GM12878 (cell line): ENCODE results near the gene IFNK. TPM values are rescaled to one million over a fixed set of nuclear protein-coding genes. Genes with fewer than 3 reads are reported as not detected.

Experiments
- ATAC-seq: fragments of 200-7000 bp; cut with Tn5 transposase; 3 replicates; pipeline ENCODE4 v1.9.1; 2020; ENCODE audit warnings: mild to moderate bottlenecking, moderate library complexity
- BruUV-seq: library from RNA; stranded (reverse); fragments of 400-500 nt; replicated peaks from 2 replicates; lab custom pipeline; 2021; lab: Mats Ljungman, UMichigan
- CTCF ChIA-PET: fragments of 300-600 bp; sonication (Branson Sonifier 250); formaldehyde crosslinking; extraction: SDS; loops from one replicate; lab custom pipeline; 2021; ENCODE audit warnings: inconsistent platforms; lab: Yijun Ruan, JAX
- POLR2A ChIA-PET: fragments of 350-600 bp; formaldehyde crosslinking; extraction: SDS; loops from one replicate; lab custom pipeline; 2021; ENCODE audit warnings: inconsistent platforms; lab: Charles Lee
- RAD21 ChIA-PET: fragments of 300-600 bp; sonication (Branson Sonifier 250); formaldehyde crosslinking; loops from one replicate; lab custom pipeline; 2023; ENCODE audit warnings: antibody characterized with exemption; ENCODE audit not compliant: unreplicated experiment; lab: Charles Lee
- SMC1A ChIA-PET: fragments of 300-600 bp; sonication (Branson Sonifier 250); formaldehyde crosslinking; loops from one replicate; lab custom pipeline; 2023; ENCODE audit not compliant: unreplicated experiment, uncharacterized antibody; lab: Charles Lee
- DNase-seq: peaks from one replicate; pipeline ENCODE4 v3.0.0-alpha.2; 2011; ENCODE audit warnings: low read depth, low spot score
- FAIRE-seq: peaks from 3 replicates; lab custom pipeline; 2011; peaks lifted over from hg19 to GRCh38; lab: Jason Lieb, UNC
- H2AFZ ChIP-seq: 2 replicates; pipeline ENCODE4 v1.6.0; 2011; ENCODE audit warnings: low read depth, low read length, control low read depth; ENCODE audit not compliant: control insufficient read depth
- H3K27ac ChIP-seq: 2 replicates; pipeline ENCODE4 v1.5.1; 2011; ENCODE audit warnings: control low read depth; ENCODE audit not compliant: control insufficient read depth, insufficient read depth
- H3K27me3 ChIP-seq, 2 experiments: replicated peaks in 1 of 2; 2 replicates each; pipeline versions ENCODE4 v1.6.0 to v1.6.1; 2011; ENCODE audit warnings: low read length in 1 of 2; ENCODE audit not compliant: control insufficient read depth in 2 of 2, insufficient read depth in 2 of 2
- H3K36me3 ChIP-seq, 2 experiments: 2 replicates each; pipeline ENCODE4 v1.5.1; 2011; ENCODE audit warnings: low read length in 1 of 2; ENCODE audit not compliant: control insufficient read depth in 2 of 2, insufficient read depth in 2 of 2
- H3K4me1 ChIP-seq: 2 replicates; pipeline ENCODE4 v1.6.1; 2011; ENCODE audit warnings: mild to moderate bottlenecking, low read length, moderate library complexity, mixed read lengths; ENCODE audit not compliant: control insufficient read depth, insufficient read depth
- H3K4me2 ChIP-seq: 2 replicates; pipeline ENCODE4 v1.6.0; 2011; ENCODE audit warnings: control low read depth; ENCODE audit not compliant: control insufficient read depth, insufficient read depth
- H3K4me3 ChIP-seq: fragments of 200-600 bp; sonication (generic); 2 replicates; pipeline ENCODE4 v1.5.1; 2016
- H3K79me2 ChIP-seq: 2 replicates; pipeline ENCODE4 v1.6.0; 2011; ENCODE audit warnings: low read length; ENCODE audit not compliant: control insufficient read depth, insufficient read depth
- H3K9ac ChIP-seq: 2 replicates; pipeline ENCODE4 v1.8.0; 2011; ENCODE audit warnings: low read length, control low read depth, mixed read lengths; ENCODE audit not compliant: control insufficient read depth, insufficient read depth
- H3K9me3 ChIP-seq: replicated peaks from 3 replicates; pipeline ENCODE4 v1.5.1; 2011; ENCODE audit warnings: mild to moderate bottlenecking, low read length; ENCODE audit not compliant: control insufficient read depth, insufficient read depth
- H4K20me1 ChIP-seq: 2 replicates; pipeline ENCODE4 v1.6.0; 2011; ENCODE audit not compliant: control insufficient read depth, insufficient read depth
- CBX5 ChIP-seq: sonication (generic); IDR thresholded peaks from 2 replicates; pipeline ENCODE4 v1.6.1; 2016; ENCODE audit warnings: low read depth, moderate library complexity, mild to moderate bottlenecking, inconsistent platforms
- CREM ChIP-seq: IDR thresholded peaks from 2 replicates; pipeline ENCODE4 v1.6.1; 2014; ENCODE audit warnings: antibody characterized with exemption, low read depth
- EZH2 ChIP-seq: IDR thresholded peaks from 2 replicates; pipeline ENCODE4 v1.6.1; 2012; ENCODE audit warnings: low read depth, mild to moderate bottlenecking, control low read depth, inconsistent platforms, low read length, borderline replicate concordance; ENCODE audit not compliant: control insufficient read depth
- MTA3 ChIP-seq: IDR thresholded peaks from 2 replicates; pipeline ENCODE4 v1.6.1; 2012; ENCODE audit warnings: low read length, inconsistent platforms, borderline replicate concordance
- NFIC ChIP-seq: IDR thresholded peaks from 2 replicates; pipeline ENCODE4 v1.6.1; 2012; ENCODE audit warnings: low read depth, mild to moderate bottlenecking, inconsistent platforms, low read length, moderate library complexity
- RAD51 ChIP-seq: fragments of 450-650 bp; IDR thresholded peaks from 2 replicates; pipeline ENCODE4 v1.6.1; 2016; ENCODE audit warnings: moderate library complexity, mild to moderate bottlenecking, inconsistent platforms
- SMARCA5 ChIP-seq: fragments of 450-650 bp; IDR thresholded peaks from 2 replicates; pipeline ENCODE4 v1.6.1; 2017; ENCODE audit warnings: mild to moderate bottlenecking
- WGBS: methylation state at CpG from one replicate; pipeline ENCODE4 v1.1.6; 2016; ENCODE audit warnings: low lambda C conversion rate; ENCODE audit not compliant: insufficient replicate concordance, insufficient coverage; ENCODE audit errors: missing lambda C conversion rate; 5-methylcytosine and 5-hydroxymethylcytosine counted together
- in situ Hi-C: fragments of 300-500 bp; cut with MboI; formaldehyde crosslinking; loops from 9 replicates; pipeline ENCODE4 v1.14.3; 2018; ENCODE audit warnings: mixed read lengths
- intact Hi-C: fragments of 100-400 bp; cut with micrococcal nuclease; formaldehyde crosslinking; loops from one replicate; pipeline ENCODE4 v1.14.2; 2022; ENCODE audit not compliant: unreplicated experiment
- polyA plus RNA-seq, 11 experiments: library from polyadenylated mRNA; depleted of rRNA in 4 of 11; unstranded in 6 of 11; stranded (reverse) in 5 of 11; fragments of >200 nt; fragmentation: Nextera tagmentation in 4 of 11; fragmentation: Illumina TruSeq in 1 of 11; extraction: Ambion mirVana in 4 of 11; extraction: Trizol in 1 of 11; gene quantifications; 1 replicate in 1 of 11; 2 replicates in 10 of 11; pipeline versions ENCODE4 v1.2.1 to v1.2.3, GENCODE V29; 2011 to 2016; ENCODE audit warnings: inconsistent platforms in 2 of 11, missing spikeins in 2 of 11, low read depth in 1 of 11
- total RNA-seq, 4 experiments: library from RNA; depleted of rRNA in 3 of 4; stranded (reverse); fragments of >200 nt in 3 of 4; fragmentation: Illumina TruSeq in 1 of 4; extraction: Trizol in 1 of 4; gene quantifications; 2 replicates each; pipeline versions ENCODE4 v1.2.1 to v1.2.3, GENCODE V29; 2013 to 2021
- TF ChIP-seq, protein P1 (sequence below): fragments of 450-650 bp; IDR thresholded peaks from 2 replicates; pipeline ENCODE4 v1.6.1; 2016; ENCODE audit warnings: mild to moderate bottlenecking
- TF ChIP-seq, protein P2 (sequence below): IDR thresholded peaks from 2 replicates; pipeline ENCODE4 v1.6.1; 2012; ENCODE audit warnings: mild to moderate bottlenecking, low read depth, low read length

Gene IFNK
- total and polyA plus RNA-seq, 10 of the 15 experiments (the other 5 are each of a cell fraction or from before 2014, with no cell fraction given), result 0.06 TPM; not detected in 9

DNA sequence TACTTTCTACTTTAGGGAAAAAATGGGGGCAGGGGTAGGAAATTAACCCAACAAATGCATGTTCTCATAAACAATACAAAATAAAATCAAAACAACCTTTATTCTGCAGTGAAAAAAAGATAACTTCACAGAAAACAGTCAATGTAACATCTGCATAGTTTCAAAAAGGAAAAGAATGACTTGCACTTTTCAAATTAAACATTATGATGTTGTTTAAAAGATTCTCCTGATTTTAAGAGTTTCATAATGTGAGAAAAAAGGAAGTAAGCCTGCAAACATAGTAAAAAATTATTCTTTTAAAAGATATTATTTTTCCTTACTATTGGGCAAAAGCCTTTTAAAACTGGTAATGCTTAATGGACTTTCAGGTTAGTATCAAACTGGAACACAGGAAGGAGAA lies 41.6 kb downstream of the IFNK start (continued):
- TF ChIP-seq NFIC (no peak), CREM (no peak), EZH2 (no peak), MTA3 (no peak), CBX5 (no peak), SMARCA5 (no peak)
- TF ChIP-seq, protein P1, sequence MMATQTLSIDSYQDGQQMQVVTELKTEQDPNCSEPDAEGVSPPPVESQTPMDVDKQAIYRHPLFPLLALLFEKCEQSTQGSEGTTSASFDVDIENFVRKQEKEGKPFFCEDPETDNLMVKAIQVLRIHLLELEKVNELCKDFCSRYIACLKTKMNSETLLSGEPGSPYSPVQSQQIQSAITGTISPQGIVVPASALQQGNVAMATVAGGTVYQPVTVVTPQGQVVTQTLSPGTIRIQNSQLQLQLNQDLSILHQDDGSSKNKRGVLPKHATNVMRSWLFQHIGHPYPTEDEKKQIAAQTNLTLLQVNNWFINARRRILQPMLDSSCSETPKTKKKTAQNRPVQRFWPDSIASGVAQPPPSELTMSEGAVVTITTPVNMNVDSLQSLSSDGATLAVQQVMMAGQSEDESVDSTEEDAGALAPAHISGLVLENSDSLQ, result no peak
- TF ChIP-seq, protein P2, sequence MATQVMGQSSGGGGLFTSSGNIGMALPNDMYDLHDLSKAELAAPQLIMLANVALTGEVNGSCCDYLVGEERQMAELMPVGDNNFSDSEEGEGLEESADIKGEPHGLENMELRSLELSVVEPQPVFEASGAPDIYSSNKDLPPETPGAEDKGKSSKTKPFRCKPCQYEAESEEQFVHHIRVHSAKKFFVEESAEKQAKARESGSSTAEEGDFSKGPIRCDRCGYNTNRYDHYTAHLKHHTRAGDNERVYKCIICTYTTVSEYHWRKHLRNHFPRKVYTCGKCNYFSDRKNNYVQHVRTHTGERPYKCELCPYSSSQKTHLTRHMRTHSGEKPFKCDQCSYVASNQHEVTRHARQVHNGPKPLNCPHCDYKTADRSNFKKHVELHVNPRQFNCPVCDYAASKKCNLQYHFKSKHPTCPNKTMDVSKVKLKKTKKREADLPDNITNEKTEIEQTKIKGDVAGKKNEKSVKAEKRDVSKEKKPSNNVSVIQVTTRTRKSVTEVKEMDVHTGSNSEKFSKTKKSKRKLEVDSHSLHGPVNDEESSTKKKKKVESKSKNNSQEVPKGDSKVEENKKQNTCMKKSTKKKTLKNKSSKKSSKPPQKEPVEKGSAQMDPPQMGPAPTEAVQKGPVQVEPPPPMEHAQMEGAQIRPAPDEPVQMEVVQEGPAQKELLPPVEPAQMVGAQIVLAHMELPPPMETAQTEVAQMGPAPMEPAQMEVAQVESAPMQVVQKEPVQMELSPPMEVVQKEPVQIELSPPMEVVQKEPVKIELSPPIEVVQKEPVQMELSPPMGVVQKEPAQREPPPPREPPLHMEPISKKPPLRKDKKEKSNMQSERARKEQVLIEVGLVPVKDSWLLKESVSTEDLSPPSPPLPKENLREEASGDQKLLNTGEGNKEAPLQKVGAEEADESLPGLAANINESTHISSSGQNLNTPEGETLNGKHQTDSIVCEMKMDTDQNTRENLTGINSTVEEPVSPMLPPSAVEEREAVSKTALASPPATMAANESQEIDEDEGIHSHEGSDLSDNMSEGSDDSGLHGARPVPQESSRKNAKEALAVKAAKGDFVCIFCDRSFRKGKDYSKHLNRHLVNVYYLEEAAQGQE, result no peak

DNA sequence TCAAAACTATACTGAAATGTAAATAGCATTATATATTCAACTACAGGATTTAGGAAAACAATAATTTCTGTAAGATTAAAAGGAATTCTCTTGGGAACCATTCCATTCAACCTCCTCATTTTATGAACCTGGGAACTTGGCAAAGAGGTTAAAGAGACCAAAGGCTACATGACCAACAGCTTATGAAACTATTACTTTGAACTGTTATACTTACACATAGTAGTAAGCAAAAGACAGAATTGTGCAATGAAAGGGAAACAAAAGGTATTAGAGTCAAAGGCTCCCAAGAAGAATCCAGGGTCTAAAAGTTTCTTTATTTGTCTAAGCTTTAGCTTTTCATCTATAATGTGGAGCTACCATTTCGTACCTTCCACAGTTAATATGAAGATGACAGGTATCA lies 42.0 kb downstream of the IFNK start:
- POLR2A ChIA-PET, result no interaction called here

More for the DNA sequence above, 42.0 kb downstream of the IFNK start:
- no peaks in the 10 kb centered on the region for H4K20me1 ChIP-seq
- H2AFZ ChIP-seq, result no peak overlapping the region
- H3K4me3 ChIP-seq, result no peak overlapping the region
- BruUV-seq, result no TSS peak
- FAIRE-seq (no peak), DNase-seq (no peak), ATAC-seq (no peak)
- H3K79me2 ChIP-seq, result no peaks in the 10 kb centered on the region
- H3K9ac ChIP-seq, result no peak overlapping the region
- intact Hi-C loops (no loop called here), in situ Hi-C loops (no loop called here)
- H3K9me3 ChIP-seq, result no peaks in the 10 kb centered on the region
- peak overlapping the region; percentile 27; the same call in 1 of the 2 replicates for H3K4me2 ChIP-seq
- SMC1A ChIA-PET, result interaction anchor here (2.4 kb wide), 1 partner anchor 11 kb away, joined by 7 read pairs; no protein-coding TSS in a partner anchor
- TF ChIP-seq, protein P2, result no peak
- TF ChIP-seq RAD51, result no peak
- TF ChIP-seq, all 136 proteins: peak for 0
- Histone ChIP-seq H3K4me1 (peaks cover 10% of the 10 kb centered on the region; the same call in 1 of the 2 replicates), H3K27ac (no peak overlapping the region; the same call in 1 of the 2 replicates), H3K27me3 (no peaks in the 10 kb centered on the region), H3K36me3 (no peaks in the 10 kb centered on the region)
- WGBS, result 96% methylated on average over 1 of the region's 1 CpG
- ChIA-PET CTCF (no interaction called here), RAD21 (interaction anchor here (1.1 kb wide), 1 partner anchor 20 kb away, joined by 3 read pairs; no protein-coding TSS in a partner anchor)
